ENCODE measurements around the gene LDLRAD3.

Gene LDLRAD3

DNA sequence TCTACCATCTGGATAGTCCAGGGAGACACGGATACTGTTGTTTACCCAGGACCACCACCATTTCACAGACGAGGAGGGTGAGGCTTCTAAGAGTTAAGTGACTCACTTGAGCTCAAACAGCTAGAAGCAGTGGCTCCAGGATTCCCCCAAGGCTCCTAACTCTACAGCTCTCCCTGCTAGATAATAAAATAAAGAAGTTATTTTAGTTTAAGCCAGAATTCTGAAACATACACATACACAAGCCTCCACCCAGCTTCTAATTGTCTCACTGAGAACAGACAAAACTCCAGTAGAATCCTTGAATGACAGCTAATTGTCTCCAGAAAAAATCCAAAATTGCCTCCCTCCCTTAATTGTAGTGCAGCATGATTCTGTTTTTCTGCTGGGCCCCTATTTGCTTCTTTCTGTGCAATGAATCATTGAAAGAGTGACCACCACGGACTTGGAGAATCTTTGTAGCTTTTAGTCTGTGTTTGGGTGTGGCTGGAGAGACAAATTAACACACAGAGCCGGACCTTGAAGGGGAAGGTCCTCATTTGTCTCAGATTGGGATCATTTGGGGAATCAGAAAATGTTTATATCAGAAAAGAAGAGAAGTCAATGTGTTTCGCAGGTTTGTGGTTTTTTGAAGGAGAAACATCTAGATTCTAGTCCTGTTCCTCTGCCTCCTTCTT lies 280.5 kb downstream of the LDLRAD3 start:
- DNase-seq = no peak

DNA sequence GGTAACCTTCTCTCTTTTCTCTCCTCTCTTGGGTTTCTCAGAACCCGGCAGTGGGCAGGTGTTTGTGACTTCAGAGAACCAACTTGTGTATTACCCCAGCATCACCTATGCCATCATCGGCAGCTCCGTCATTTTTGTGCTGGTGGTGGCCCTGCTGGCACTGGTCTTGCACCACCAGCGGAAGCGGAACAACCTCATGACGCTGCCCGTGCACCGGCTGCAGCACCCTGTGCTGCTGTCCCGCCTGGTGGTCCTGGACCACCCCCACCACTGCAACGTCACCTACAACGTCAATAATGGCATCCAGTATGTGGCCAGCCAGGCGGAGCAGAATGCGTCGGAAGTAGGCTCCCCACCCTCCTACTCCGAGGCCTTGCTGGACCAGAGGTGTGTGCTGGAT lies 283.2 kb downstream of the LDLRAD3 start:
- DNase-seq = no peak

GRCh38 chr11:36228689-36229088 lies 284.8 kb downstream of the LDLRAD3 start:
- DNase-seq = no peak

- DNase-seq = no peak
Measured at GRCh38 chr11:36229091-36229705, 285.3 kb downstream of the LDLRAD3 start.

- DNase-seq = no peak
Measured at GRCh38 chr11:36230779-36231699, 287.2 kb downstream of the LDLRAD3 start.

GRCh38 chr11:36233204-36233603 lies 289.3 kb downstream of the LDLRAD3 start:
- no peak for DNase-seq

GRCh38 chr11:36234825-36235224 lies 291.0 kb downstream of the LDLRAD3 start:
- DNase-seq = no peak

- no peak for DNase-seq
Measured at GRCh38 chr11:36235750-36236149, 291.9 kb downstream of the LDLRAD3 start.

DNA sequence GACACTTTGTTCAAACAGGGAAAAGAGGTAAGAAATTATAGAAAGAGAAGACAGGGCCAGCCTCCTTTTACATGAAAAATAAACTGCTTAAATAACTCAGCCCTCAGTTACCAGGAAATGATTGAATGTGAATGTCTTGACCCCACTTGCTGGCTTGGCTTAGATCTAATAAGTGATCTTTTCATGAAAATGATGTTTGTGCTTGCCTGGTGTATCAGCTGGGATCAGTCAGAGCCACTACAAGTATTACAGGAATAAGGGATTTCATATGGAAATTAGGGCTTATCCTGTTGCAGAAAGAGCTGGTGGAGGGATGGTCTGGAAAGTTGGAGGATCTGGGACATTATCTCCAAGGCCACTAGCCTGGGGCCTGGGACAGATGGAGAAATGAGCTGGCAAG lies 293.5 kb downstream of the LDLRAD3 start:
- no peak for DNase-seq

GRCh38 chr11:36238036-36238631 lies 294.3 kb downstream of the LDLRAD3 start:
- DNase-seq = peak; percentile 55

DNA sequence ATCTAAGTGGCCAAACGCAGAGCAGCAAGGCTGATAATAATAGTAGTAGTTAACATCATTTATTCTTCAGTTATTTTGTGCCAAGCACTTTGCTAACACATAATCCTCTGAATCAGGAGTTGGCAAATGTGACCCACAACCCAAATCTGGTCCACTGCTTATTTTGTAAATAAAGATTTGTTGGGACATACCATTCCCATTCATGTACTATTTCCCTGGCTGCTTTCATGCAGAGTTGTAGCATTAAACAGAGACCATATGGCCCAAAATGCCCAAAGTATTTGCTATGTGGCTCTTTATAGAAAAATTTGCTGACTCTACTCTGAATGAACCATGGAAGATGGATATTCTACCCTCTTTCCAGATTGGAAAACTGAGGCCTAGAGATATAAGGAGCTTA lies 295.0 kb downstream of the LDLRAD3 start:
- DNase-seq = no peak

- DNase-seq = no peak
Measured at GRCh38 chr11:36239636-36240035, 295.8 kb downstream of the LDLRAD3 start.

DNA sequence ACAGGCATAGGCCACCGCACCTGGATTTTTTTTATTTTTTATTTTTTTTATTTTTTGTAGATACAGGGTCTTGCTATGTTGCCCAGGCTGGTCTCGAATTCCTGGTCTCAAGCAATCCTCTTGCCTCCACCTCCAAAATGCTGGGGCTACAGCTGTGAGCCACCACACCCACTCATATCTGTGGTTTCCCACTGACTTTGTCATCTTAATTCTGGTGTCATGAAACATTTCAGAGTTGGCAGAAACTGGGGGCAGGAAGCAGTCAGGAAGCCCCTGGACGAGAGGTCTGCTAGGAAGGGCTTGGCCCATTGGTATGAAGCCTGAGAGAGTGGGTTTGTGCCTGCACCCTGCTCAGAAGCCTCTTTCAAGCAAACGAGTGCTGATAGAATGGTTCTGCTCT lies 296.3 kb downstream of the LDLRAD3 start:
- peak; percentile 38 for DNase-seq

GRCh38 chr11:36240801-36241200 lies 296.9 kb downstream of the LDLRAD3 start:
- DNase-seq = no peak

DNA sequence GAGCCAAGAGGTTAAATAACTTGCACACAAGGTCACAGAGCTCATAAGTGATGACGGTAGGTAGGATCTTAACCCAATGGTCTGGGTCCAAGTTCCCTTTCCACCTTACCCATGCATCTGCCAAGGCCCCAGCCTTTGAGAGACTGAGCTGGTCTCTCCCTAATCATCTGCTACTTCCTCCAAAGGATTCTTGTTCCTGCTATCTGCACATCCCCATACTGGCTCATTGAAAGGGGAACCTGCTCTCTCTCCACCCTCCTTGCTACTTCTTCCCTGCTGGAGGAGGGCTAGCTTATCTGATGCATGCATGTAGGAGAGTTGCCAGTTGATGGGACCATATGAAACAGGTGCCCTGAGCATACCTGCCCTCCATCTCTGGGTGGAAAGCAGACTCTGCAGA lies 297.6 kb downstream of the LDLRAD3 start:
- DNase-seq = peak; percentile 58

DNA sequence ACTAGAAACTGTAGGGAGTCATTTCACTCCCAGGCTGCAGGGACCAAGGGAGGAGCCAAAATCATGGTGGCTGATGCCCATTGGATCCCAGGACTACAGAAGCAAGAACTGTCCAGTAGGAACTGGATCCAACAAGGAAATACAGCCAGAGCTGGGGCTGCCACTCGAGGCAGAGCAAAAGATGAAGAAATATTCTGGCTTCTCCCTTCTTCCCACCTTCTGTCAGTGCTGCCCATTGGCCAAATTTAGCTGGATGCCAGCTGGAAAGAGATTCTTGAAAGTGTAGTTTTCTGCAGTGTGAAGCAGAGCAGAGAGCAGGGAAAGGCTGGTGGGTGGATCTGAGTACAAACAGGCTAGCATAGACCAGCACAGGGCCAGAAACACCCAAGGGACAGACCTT lies 299.8 kb downstream of the LDLRAD3 start:
- no peak for DNase-seq

- DNase-seq = no peak
Measured at GRCh38 chr11:36247493-36247892, 303.6 kb downstream of the LDLRAD3 start.

GRCh38 chr11:36248436-36248835 lies 304.6 kb downstream of the LDLRAD3 start:
- peak; percentile 67 for DNase-seq

DNA sequence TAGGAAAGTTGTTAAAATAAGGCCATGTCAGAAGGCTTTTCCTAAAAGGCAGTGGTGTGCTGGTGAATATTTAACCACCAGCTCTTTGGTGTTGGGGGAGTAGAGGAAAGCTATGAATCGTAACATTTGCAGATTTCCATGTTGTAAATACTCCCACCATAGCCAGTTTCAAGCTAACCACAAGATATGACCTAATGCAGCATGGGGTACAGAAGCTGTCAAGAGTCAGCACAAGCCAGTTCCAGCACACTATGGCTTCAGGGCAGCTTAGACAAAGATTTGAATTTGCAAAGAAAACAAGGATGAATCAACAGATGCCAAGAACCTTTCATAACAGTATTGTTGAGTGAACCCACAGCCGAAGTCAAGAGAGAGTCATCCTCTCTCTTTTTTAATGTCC lies 305.4 kb downstream of the LDLRAD3 start:
- DNase-seq = peak; percentile 91

- no peak for DNase-seq
Measured at GRCh38 chr11:36251823-36252222, 308.0 kb downstream of the LDLRAD3 start.

GRCh38 chr11:36253238-36253637 lies 309.4 kb downstream of the LDLRAD3 start:
- DNase-seq = no peak

DNA sequence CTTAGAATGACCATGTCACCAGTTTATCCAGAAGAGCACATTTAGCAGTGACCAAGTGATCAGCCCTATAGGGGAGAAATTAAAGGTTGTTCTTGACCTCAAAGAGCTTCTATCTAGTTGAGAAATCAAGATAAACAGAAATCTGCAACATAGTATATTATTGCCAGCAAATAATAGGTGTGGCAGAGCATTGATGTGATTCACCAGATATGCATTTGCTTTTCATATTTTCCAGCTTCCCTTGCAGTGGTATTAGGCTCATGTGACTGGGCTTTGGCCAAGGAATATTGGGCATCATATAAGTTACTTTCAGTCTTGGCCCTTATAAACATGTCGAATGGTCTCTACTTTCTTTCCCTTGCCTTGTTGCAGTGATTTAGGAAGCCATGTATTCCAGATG lies 310.9 kb downstream of the LDLRAD3 start:
- DNase-seq = no peak

DNA sequence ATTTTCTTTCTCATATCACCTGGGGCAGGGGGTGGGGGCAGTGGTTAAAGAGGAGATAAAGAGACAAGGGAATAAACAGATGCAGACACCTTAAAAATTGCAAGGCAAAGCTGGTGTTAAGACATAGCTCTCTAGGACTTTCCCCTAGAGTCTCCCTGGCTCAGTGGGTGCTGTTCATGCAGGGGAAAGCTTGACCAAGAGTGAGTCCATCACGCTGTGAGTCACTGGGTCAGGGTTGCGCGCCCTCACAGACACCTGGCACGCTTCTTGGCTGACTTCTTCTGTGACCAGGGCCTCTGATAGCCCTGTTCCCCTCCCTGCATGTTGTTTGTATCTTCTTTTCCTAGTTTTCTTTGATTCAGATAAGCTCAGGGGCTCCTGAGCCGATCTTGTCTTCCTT lies 313.5 kb downstream of the LDLRAD3 start:
- peak; percentile 53 for DNase-seq
